ENCODE measurements around the gene MEGF11. TPM values are rescaled to one million over a fixed set of nuclear protein-coding genes. Genes with fewer than 3 reads are reported as not detected.

The MEGF11 gene
- total RNA-seq, 2 donors from 2014 or later: not detected

DNA sequence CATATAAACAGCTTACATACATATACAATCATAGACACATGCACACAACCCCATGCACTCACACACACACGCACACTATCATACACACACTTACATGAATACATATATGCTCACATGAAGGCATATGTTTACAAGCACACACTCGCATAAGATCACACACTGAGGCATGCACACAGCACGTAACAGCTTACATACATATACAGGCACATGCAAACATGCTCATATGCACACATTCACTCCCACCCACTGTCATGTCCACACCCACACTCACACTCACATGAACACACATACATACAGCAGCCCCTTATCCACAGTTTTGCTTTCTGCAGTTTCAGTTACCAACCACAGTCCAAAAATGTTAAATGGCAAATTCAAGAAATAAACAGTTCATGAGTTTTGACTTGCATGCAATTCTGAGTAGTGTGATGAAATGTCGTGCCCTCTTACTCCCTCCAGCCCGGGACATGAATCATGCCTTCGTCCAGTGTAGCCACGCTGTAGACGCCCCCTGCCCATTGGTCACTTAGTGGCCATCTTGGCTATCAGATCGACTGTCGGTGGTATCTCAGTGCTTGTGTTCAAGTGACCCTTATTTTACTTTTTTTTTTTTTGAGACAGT, 27.8 kb downstream of the MEGF11 start:
- no peak for ATAC-seq
- no peak for DNase-seq
- Histone ChIP-seq H3K27ac (no peak overlapping the region), H3K27me3 (no peaks in the 10 kb centered on the region), H3K36me3 (replicated peaks in 1 of 2; ENCODE audit: insufficient read depth in 1 of 2, low read depth in 2 of 2) (no peaks in the 10 kb centered on the region), H3K4me1 (no peaks in the 10 kb centered on the region), H3K9me3 (no peaks in the 10 kb centered on the region), H3K4me3 (no peak overlapping the region)
- WGBS, 2 donors: 89 to 91% methylated on average over 10 of the region's 10 CpGs
- no peak for TF ChIP-seq POLR2A (IDR thresholded peaks at IDR 0.05)
- TF ChIP-seq, protein P1, sequence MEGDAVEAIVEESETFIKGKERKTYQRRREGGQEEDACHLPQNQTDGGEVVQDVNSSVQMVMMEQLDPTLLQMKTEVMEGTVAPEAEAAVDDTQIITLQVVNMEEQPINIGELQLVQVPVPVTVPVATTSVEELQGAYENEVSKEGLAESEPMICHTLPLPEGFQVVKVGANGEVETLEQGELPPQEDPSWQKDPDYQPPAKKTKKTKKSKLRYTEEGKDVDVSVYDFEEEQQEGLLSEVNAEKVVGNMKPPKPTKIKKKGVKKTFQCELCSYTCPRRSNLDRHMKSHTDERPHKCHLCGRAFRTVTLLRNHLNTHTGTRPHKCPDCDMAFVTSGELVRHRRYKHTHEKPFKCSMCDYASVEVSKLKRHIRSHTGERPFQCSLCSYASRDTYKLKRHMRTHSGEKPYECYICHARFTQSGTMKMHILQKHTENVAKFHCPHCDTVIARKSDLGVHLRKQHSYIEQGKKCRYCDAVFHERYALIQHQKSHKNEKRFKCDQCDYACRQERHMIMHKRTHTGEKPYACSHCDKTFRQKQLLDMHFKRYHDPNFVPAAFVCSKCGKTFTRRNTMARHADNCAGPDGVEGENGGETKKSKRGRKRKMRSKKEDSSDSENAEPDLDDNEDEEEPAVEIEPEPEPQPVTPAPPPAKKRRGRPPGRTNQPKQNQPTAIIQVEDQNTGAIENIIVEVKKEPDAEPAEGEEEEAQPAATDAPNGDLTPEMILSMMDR (IDR thresholded peaks at IDR 0.05): no peak
- intact Hi-C loops (cut with DNase I): no loop called here

DNA sequence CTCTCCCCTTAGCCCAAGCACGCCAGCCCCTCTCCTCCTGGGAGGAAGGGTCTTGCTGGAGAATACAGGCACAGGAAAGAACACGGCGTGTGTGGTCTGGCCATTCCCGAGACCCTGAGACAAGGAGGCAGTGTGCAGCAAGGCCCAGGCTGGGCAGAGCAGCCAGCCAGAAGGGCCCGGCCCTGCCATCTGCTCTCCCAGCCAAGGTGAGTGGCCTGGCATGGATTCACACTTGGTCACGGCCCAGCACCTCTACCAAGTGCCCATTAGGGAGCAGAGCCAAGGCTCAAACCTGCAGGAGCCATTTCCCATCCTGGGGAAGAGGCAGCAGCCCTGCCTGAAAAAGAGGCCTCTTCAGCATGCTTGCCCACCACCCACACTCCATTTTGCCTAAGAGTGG, 28.6 kb downstream of the MEGF11 start:
- 65 to 80% methylated on average over 5 to 6 of the region's 6 CpGs for WGBS, 2 donors
- TF ChIP-seq POLR2A (IDR thresholded peaks at IDR 0.05): no peak
- TF ChIP-seq, protein P1 (IDR thresholded peaks at IDR 0.05): no peak
- H3K27ac ChIP-seq: no peak overlapping the region
- ATAC-seq (no peak), DNase-seq (peak in 3 of 4 donors; percentile 27 to 49 (median 37))
- no peak overlapping the region for H3K4me3 ChIP-seq
- H3K4me1 ChIP-seq: no peaks in the 10 kb centered on the region
- H3K9me3 ChIP-seq: no peaks in the 10 kb centered on the region
- H3K36me3 ChIP-seq (replicated peaks in 1 of 2; ENCODE audit: insufficient read depth in 1 of 2, low read depth in 2 of 2): no peaks in the 10 kb centered on the region
- intact Hi-C loops (cut with DNase I): no loop called here
- H3K27me3 ChIP-seq: no peaks in the 10 kb centered on the region

DNA sequence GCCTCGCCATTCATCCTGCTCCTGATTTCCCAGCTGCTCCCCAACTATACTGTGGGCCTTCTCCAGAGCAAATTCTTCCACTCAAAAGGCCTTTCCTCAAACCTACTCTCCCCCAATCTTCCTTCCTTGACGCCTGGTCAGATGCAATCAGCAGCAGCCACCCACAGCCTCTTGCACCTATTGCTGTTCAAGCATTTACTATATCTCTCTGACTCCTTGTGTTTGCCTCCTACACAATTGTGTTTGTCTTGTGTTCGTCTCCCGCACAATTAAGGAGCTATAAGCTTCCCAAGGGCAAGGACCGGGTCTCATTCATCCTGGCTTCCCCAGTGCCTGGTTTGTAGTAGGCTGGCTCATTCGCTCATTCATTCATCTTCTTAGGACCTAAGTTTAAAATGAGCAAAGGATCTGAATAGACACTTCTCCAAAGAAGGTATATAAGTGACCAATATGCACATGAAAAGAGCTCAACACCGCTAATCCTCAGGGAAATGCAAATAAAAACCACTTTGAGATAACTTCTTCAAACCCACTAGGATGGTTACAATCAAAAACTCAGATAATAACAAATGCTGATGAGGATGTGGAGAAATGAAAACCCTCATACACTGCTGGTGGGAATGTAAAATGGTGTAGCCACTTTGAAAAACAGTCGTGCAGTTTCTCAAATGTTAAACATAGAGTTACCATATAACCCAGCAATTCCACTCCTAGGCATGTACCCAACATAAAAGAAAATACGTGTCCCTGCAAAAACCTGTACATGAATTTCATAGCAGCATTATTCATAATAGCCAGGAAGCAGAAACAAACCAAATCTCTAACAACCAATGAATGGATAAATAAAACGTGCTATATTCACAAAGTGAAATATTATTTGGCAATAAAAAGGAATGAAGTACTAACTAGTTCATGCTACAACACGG, 31.0 kb downstream of the MEGF11 start:
- H3K4me3 ChIP-seq: no peak overlapping the region
- WGBS, 2 donors: 59 to 62% methylated on average over 11 of the region's 11 CpGs
- TF ChIP-seq, protein P1 (IDR thresholded peaks at IDR 0.05): no peak
- TF ChIP-seq POLR2A (IDR thresholded peaks at IDR 0.05): no peak
- intact Hi-C loops (cut with DNase I): no loop called here
- ATAC-seq: no peak
- H3K9me3 ChIP-seq: no peaks in the 10 kb centered on the region
- H3K36me3 ChIP-seq (replicated peaks in 1 of 2; ENCODE audit: insufficient read depth in 1 of 2, low read depth in 2 of 2): no peaks in the 10 kb centered on the region
- DNase-seq: no peak
- no peaks in the 10 kb centered on the region for H3K27me3 ChIP-seq
- no peak overlapping the region for H3K27ac ChIP-seq
- no peaks in the 10 kb centered on the region for H3K4me1 ChIP-seq

DNA sequence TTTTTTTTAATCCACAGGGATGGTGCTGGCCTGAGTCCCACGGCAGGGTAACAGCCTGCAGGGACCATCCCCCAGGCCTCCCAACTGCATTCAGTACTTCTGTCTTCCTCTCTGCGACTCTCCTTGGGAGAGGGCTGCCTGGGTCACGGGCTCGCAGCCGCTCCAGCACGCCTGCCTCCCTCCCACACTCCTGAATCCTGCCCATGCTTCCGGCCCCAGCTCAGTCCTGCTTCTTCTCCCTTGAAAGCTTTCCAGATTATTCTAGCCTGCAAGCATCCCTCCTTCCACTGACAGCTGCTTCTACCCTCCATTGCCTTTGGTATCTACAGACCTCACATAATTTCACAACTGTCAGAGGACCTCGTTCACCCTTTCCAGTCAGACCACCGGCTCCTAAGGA, 32.4 kb downstream of the MEGF11 start:
- Histone ChIP-seq H3K9me3 (no peaks in the 10 kb centered on the region), H3K4me1 (no peaks in the 10 kb centered on the region), H3K27me3 (no peaks in the 10 kb centered on the region), H3K36me3 (replicated peaks in 1 of 2; ENCODE audit: insufficient read depth in 1 of 2, low read depth in 2 of 2) (no peaks in the 10 kb centered on the region), H3K4me3 (no peak overlapping the region), H3K27ac (no peak overlapping the region)
- WGBS, 2 donors: 49 to 57% methylated on average over 9 of the region's 9 CpGs
- DNase-seq (no peak), ATAC-seq (no peak)
- TF ChIP-seq POLR2A (IDR thresholded peaks at IDR 0.05): no peak
- TF ChIP-seq, protein P1 (IDR thresholded peaks at IDR 0.05): no peak
- intact Hi-C loops (cut with DNase I): no loop called here
